Mesenchymal stem cell (in vitro differentiated cells and primary cell): ENCODE measurements around the gene HPCA. TPM values are rescaled to one million over a fixed set of nuclear protein-coding genes. Genes with fewer than 3 reads are reported as not detected.

Experiments used
- DNase-seq: peaks from one replicate; pipeline ENCODE4 v3.0.0-alpha.2; 2013
- H2AFZ ChIP-seq: one replicate; pipeline ENCODE4 v1.6.1; 2013; ENCODE audit warnings: low read depth, mild to moderate bottlenecking, control low read depth, inconsistent platforms, low read length, moderate library complexity
- H2AK5ac ChIP-seq: 2 replicates; pipeline ENCODE4 v1.6.1; 2013; ENCODE audit warnings: low read length, moderate library complexity, mild to moderate bottlenecking, inconsistent platforms; ENCODE audit not compliant: severe bottlenecking
- H2BK120ac ChIP-seq: one replicate; pipeline ENCODE4 v1.6.1; 2013; ENCODE audit warnings: low read depth, mild to moderate bottlenecking, inconsistent platforms, low read length, moderate library complexity
- H2BK12ac ChIP-seq, 2 experiments: one replicate each; pipeline ENCODE4 v1.6.1; 2013; ENCODE audit warnings: inconsistent platforms in 2 of 2, low read length in 2 of 2, mild to moderate bottlenecking in 2 of 2, moderate library complexity in 2 of 2, control low read depth in 1 of 2
- H2BK15ac ChIP-seq: one replicate; pipeline ENCODE4 v1.6.1; 2013; ENCODE audit warnings: mild to moderate bottlenecking, low read depth, inconsistent platforms; ENCODE audit not compliant: poor library complexity, severe bottlenecking
- H2BK5ac ChIP-seq: 2 replicates; pipeline ENCODE4 v1.6.1; 2013; ENCODE audit warnings: low read depth, mild to moderate bottlenecking, low read length, control low read depth, inconsistent platforms; ENCODE audit not compliant: poor library complexity, severe bottlenecking
- H3K14ac ChIP-seq, 2 experiments: one replicate each; pipeline ENCODE4 v1.6.1; 2013; ENCODE audit warnings: inconsistent platforms in 2 of 2, low read length in 2 of 2, control low read depth in 1 of 2, mild to moderate bottlenecking in 1 of 2, moderate library complexity in 1 of 2
- H3K18ac ChIP-seq, 2 experiments: one replicate each; pipeline ENCODE4 v1.6.1; 2013; ENCODE audit warnings: inconsistent platforms in 2 of 2, low read length in 2 of 2, control low read depth in 1 of 2, low read depth in 1 of 2, mild to moderate bottlenecking in 1 of 2
- H3K23ac ChIP-seq, 2 experiments: one replicate each; pipeline ENCODE4 v1.6.1; 2013; ENCODE audit warnings: inconsistent platforms in 2 of 2, low read length in 2 of 2, mild to moderate bottlenecking in 2 of 2, moderate library complexity in 2 of 2, control low read depth in 1 of 2
- H3K27ac ChIP-seq: 2 replicates; pipeline ENCODE4 v1.5.1; 2013; ENCODE audit warnings: mild to moderate bottlenecking, moderate library complexity, low read length, control low read depth, inconsistent platforms; ENCODE audit not compliant: poor library complexity, severe bottlenecking
- H3K27me3 ChIP-seq, 2 experiments: 2 replicates each; pipeline versions ENCODE4 v1.6.1 to v1.7.0; 2013; ENCODE audit warnings: low read length in 2 of 2, mild to moderate bottlenecking in 2 of 2, moderate library complexity in 2 of 2, control low read depth in 1 of 2, inconsistent platforms in 1 of 2; ENCODE audit not compliant: control insufficient read depth in 1 of 2, insufficient read depth in 1 of 2
- H3K36me3 ChIP-seq, 2 experiments: 2 replicates each; pipeline versions ENCODE4 v1.6.1 to v1.7.0; 2013; ENCODE audit warnings: low read length in 2 of 2, control low read depth in 1 of 2, inconsistent platforms in 1 of 2, low read depth in 1 of 2, mild to moderate bottlenecking in 1 of 2; ENCODE audit not compliant: insufficient read depth in 2 of 2, control insufficient read depth in 1 of 2
- H3K4ac ChIP-seq, 2 experiments: one replicate each; pipeline ENCODE4 v1.6.1; 2013; ENCODE audit warnings: inconsistent platforms in 2 of 2, low read length in 2 of 2, mild to moderate bottlenecking in 2 of 2, moderate library complexity in 2 of 2, control low read depth in 1 of 2, low read depth in 1 of 2
- H3K4me1 ChIP-seq: 2 replicates; pipeline ENCODE4 v1.6.1; 2013; ENCODE audit warnings: low read depth, low read length, control low read depth; ENCODE audit not compliant: control insufficient read depth, insufficient read depth
- H3K4me2 ChIP-seq: 2 replicates; pipeline ENCODE4 v1.6.1; 2013; ENCODE audit warnings: low read length, mild to moderate bottlenecking, inconsistent platforms; ENCODE audit not compliant: poor library complexity, severe bottlenecking
- H3K4me3 ChIP-seq, 2 experiments: 2 replicates each; pipeline versions ENCODE4 v1.5.1 to v1.7.0; 2013; ENCODE audit warnings: low read length in 2 of 2, mild to moderate bottlenecking in 2 of 2, control low read depth in 1 of 2, low read depth in 1 of 2; ENCODE audit not compliant: insufficient read depth in 1 of 2
- H3K79me1 ChIP-seq: replicated peaks from 2 replicates; pipeline ENCODE4 v1.6.1; 2013; ENCODE audit warnings: mild to moderate bottlenecking, control low read depth, low read length, inconsistent platforms; ENCODE audit not compliant: poor library complexity, severe bottlenecking
- H3K9ac ChIP-seq: 2 replicates; pipeline ENCODE4 v1.7.0; 2013; ENCODE audit warnings: mild to moderate bottlenecking, low read length, moderate library complexity
- H3K9me3 ChIP-seq: 2 replicates; pipeline ENCODE4 v1.7.0; 2013; ENCODE audit warnings: mild to moderate bottlenecking, low read length; ENCODE audit not compliant: control insufficient read depth
- H4K8ac ChIP-seq: one replicate; pipeline ENCODE4 v1.6.1; 2013; ENCODE audit warnings: inconsistent platforms, mild to moderate bottlenecking, low read length, moderate library complexity
- H4K91ac ChIP-seq: one replicate; pipeline ENCODE4 v1.6.1; 2013; ENCODE audit warnings: mild to moderate bottlenecking, low read length, inconsistent platforms
- WGBS: methylation state at CpG from one replicate; pipeline ENCODE4 v1.1.7; 2013; ENCODE audit warnings: mixed read lengths; 5-methylcytosine and 5-hydroxymethylcytosine counted together
- polyA plus RNA-seq, 2 experiments: library from polyadenylated mRNA; stranded (reverse); fragments of 200-250 nt; gene quantifications; one replicate each; pipeline ENCODE4 v1.2.3, GENCODE V29; 2013

The HPCA gene
- 0.14 TPM for polyA plus RNA-seq (2013, experiment 1 of 2)
- 0.42 TPM for polyA plus RNA-seq (2013, experiment 2 of 2)

DNA sequence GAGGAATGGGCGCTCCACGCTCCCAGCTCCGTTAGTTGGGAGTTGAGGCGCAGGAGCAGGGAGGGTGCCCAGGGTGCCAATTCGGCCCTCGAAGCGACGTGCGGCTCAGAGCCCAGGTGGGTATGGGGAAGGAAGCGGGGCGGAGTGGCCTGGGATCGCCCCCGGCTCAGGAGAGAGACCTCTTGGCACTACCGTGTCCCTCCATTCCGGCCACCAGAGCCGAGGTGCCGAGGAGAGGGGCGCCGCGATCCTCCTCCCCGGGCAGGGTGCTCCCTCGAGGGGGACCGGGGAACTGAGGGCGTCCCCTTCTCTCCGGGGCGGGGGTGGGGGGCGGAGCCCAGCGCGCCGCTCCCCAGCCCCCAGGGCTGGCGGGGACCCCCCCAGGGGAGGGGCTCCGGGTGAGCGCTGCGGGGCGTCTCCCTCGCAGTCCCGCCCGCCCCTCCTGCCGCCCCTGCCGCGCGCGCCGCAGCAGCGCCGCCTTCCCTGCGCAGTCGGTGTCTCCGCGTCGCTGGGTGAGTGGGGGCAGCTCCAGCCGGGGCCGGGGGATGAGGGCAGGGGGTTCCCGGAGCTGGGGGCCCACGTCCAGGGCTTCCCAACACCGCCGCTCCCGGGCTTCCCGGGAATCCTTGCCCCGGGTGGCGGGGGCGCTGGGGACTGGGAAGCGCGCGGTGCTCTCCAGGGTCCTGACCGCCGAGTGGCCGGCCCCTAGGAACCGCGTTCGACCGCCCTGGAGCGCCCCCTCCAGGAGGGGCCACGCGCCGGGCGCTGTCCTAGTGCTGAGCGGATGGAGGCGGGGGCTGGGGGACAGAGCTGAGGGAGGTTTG, at the start of gene HPCA:
Gene HPCA (plus strand): TSS at position 488 of the 824 bp plus-strand sequence. CDS start 2,408 bp downstream, outside the sequence.
- DNase-seq, result peak; percentile 71
- peaks cover 7% of the 10 kb centered on the region for H3K4me1 ChIP-seq
- no peak within 1 kb of the TSS for H2BK120ac ChIP-seq

DNA sequence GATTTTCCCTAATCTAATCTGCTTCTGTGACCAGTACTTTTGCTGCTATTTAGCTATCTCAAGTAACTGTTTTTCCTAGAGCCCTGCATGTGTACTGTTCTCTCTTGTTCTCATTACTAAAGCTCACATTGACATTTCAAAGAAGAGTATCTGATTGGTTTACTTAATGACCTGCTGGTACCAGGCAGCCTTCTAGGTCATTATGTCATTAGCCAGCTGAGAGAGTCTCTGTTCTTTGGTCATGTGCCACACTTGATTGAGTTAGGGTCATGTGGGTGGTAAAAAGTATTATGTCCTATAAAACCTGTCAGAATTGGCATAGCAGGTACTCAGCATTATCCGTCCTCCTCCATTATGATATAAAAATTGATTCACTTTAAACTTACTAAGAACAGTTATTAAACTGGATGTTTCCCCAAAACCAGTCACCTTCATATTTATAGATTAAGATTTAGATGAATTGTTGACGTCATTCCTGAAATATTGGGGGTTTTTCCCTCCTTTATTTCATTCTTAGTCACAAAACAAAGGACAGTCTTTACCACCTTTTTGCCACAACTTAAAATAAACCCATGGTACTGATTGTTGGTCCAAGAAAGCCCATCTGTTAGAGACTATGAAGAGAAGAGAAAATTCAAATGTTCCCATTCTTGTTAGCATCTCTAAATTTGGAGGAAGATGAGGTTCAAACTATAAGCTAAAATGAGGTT, 37.8 kb upstream of the HPCA start:
- no peak overlapping the region for H2BK12ac ChIP-seq
- H3K14ac ChIP-seq, result no peak overlapping the region
- H3K4me2 ChIP-seq, result no peak overlapping the region
- H3K4me1 ChIP-seq, result no peaks in the 10 kb centered on the region
- H3K36me3 ChIP-seq, result peaks cover 25 to 69% of the 10 kb centered on the region in 2 experiments
- no peak overlapping the region for H2BK5ac ChIP-seq
- peaks cover 6% of the 10 kb centered on the region for H3K79me1 ChIP-seq
- no peak for DNase-seq
- no peak overlapping the region for H3K4ac ChIP-seq
- WGBS, result no CpG with 5 or more reads among the region's 2 CpGs
- no peak overlapping the region for H3K27ac ChIP-seq
- no peak overlapping the region for H2AFZ ChIP-seq
- no peak overlapping the region for H4K8ac ChIP-seq
- no peak overlapping the region for H3K23ac ChIP-seq
- no peak overlapping the region for H2AK5ac ChIP-seq
- no peak overlapping the region for H2BK120ac ChIP-seq
- no peaks in the 10 kb centered on the region for H3K9me3 ChIP-seq
- H3K9ac ChIP-seq, result no peak overlapping the region
- no peak overlapping the region for H3K18ac ChIP-seq
- H3K27me3 ChIP-seq, result no peaks in the 10 kb centered on the region
- no peak overlapping the region for H4K91ac ChIP-seq
- no peak overlapping the region for H3K4me3 ChIP-seq
- H2BK15ac ChIP-seq, result no peak overlapping the region

More for the DNA sequence above, at the start of gene HPCA:
- H3K14ac ChIP-seq, result no peak within 1 kb of the TSS
- H3K36me3 ChIP-seq, result no peaks in the 10 kb centered on the region
- no peak within 1 kb of the TSS for H4K8ac ChIP-seq
- H3K23ac ChIP-seq, result peak within 1 kb of the TSS in 1 of 2 experiments; percentile 46
- no peaks in the 10 kb centered on the region for H3K79me1 ChIP-seq
- H2BK12ac ChIP-seq, result no peak within 1 kb of the TSS
- H2AFZ ChIP-seq, result no peak within 1 kb of the TSS
- H3K4me3 ChIP-seq, result no peak within 1 kb of the TSS
- no peak within 1 kb of the TSS for H2BK5ac ChIP-seq
- WGBS, result 5% methylated on average over 48 of the region's 79 CpGs
- no peaks in the 10 kb centered on the region for H3K9me3 ChIP-seq
- no peak within 1 kb of the TSS for H3K27ac ChIP-seq
- no peak within 1 kb of the TSS for H2BK15ac ChIP-seq
- H3K9ac ChIP-seq, result no peak within 1 kb of the TSS
- no peak within 1 kb of the TSS for H3K4ac ChIP-seq
- H4K91ac ChIP-seq, result no peak within 1 kb of the TSS
- H2AK5ac ChIP-seq, result no peak within 1 kb of the TSS
- no peak within 1 kb of the TSS for H3K18ac ChIP-seq
- peaks cover 69 to 85% of the 10 kb centered on the region in 2 experiments for H3K27me3 ChIP-seq
- peak within 1 kb of the TSS; percentile 55 for H3K4me2 ChIP-seq

DNA sequence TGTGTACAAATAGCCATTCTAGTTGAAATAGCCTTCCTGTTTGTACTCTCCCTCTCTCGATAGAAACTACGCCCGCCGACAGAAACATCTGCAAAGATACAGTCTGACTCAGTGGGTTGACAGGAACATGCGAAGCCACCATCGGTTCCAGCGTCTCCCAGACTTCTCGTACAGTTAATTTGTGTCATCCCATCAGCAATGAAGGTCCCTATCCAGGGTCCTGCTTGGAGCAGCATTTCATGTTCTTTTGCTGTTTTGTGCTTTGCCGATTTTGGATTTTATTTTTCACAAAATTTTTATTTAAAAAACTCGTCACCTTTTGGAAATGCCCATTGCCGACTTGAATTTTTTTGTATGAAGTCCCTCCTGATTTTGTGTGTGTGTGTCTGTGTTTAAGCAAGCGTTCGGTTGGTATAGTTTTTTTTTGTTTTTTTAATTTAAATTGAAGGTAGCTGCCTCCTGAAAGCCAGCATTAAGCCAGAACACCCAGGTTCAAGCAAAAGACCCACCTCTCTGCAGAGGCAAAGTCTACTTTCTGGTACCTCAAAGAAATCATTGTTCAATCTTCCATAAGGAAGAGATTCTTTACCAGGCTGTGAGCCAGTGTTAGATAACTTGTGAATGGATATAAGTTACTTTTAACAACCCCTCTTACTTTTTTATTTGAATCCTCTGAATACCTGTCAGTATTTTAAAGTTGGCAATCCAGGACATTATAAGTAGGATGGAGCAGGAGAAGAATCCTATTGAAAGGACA, 30.3 kb upstream of the HPCA start:
- Histone ChIP-seq H3K79me1 (peaks cover 10% of the 10 kb centered on the region), H2BK12ac (no peak overlapping the region), H3K14ac (no peak overlapping the region), H2AK5ac (no peak overlapping the region), H3K27me3 (no peaks in the 10 kb centered on the region), H3K27ac (no peak overlapping the region), H3K4me1 (no peaks in the 10 kb centered on the region), H3K4me2 (no peak overlapping the region), H2AFZ (no peak overlapping the region), H3K23ac (no peak overlapping the region), H3K36me3 (peaks cover 15 to 92% of the 10 kb centered on the region in 2 experiments), H2BK5ac (no peak overlapping the region), H3K9ac (no peak overlapping the region), H4K91ac (no peak overlapping the region), H3K4ac (no peak overlapping the region), H3K9me3 (no peaks in the 10 kb centered on the region), H4K8ac (no peak overlapping the region), H3K18ac (no peak overlapping the region), H3K4me3 (no peak overlapping the region), H2BK120ac (no peak overlapping the region), H2BK15ac (no peak overlapping the region)
- WGBS, result 97% methylated on average over 11 of the region's 13 CpGs
- DNase-seq, result no peak
